LNCaP clone FGC (cell line): Measurements from ENCODE around the gene SLC8B1.

ENCODE experiments used
- DNase-seq: peaks from one replicate; pipeline ENCODE4 v3.0.0-alpha.2; 2011; ENCODE audit warnings: low read depth
- H3K4me3 ChIP-seq: 2 replicates; pipeline ENCODE4 v1.5.1; 2011; ENCODE audit warnings: mild to moderate bottlenecking, low read depth, low read length, control low read depth
- CTCF ChIP-seq: IDR thresholded peaks from 2 replicates; pipeline ENCODE4 v1.5.1; 2012; ENCODE audit warnings: mild to moderate bottlenecking; ENCODE audit not compliant: control insufficient read depth, insufficient read depth; ENCODE audit errors: extremely low read depth

Gene SLC8B1

GRCh38 chr12:113334786-113335539 is at the start of gene SLC8B1:
TSS of gene SLC8B1 (minus strand) at chr12:113335109. CDS start at chr12:113332878, 2,231 bp downstream.
- no peak for TF ChIP-seq CTCF
- no peak for DNase-seq
- peak within 1 kb of the TSS; percentile 69 for H3K4me3 ChIP-seq

DNA sequence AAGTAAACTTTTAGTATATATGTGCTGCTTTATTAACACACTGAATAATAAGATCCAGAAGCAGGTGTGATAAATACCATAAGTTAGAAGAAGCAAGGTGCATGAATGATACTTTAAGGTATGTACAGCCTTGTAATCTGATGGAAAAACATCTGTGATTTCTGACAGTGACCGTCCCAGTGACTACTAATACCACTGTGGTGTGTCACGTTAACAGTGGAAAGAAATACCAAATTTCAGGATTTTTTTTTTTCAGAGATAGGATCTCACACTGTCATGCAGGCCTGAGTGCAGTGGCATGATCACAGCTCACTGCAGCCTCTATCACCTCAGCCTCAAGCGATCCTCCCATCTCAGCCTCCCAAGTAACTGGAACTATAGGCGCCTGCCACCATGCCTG is 47.3 kb upstream of the SLC8B1 start:
- no peak for DNase-seq
- H3K4me3 ChIP-seq: no peak overlapping the region
- TF ChIP-seq CTCF: no peak

DNA sequence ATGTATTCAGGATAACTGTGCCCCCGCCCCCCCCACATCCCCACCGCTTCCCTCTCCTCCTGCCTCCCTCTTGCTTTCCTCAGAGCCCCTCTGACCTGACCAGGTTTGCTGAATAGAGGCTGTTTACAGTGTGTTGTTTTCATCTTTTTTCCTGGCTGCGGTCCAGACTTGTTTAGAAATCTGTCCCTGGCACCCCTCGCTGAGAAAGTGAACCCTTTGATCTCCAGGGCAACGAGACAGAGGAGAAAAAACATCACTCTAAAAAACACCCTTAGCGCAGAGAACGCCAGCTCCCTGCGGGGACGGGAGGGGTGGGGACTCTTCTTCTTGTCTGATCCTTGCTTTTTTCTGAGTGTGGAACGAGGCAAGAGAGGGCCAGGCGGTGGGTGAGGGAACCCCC is 46.3 kb upstream of the SLC8B1 start:
- TF ChIP-seq CTCF: no peak
- no peak for DNase-seq
- no peak overlapping the region for H3K4me3 ChIP-seq

DNA sequence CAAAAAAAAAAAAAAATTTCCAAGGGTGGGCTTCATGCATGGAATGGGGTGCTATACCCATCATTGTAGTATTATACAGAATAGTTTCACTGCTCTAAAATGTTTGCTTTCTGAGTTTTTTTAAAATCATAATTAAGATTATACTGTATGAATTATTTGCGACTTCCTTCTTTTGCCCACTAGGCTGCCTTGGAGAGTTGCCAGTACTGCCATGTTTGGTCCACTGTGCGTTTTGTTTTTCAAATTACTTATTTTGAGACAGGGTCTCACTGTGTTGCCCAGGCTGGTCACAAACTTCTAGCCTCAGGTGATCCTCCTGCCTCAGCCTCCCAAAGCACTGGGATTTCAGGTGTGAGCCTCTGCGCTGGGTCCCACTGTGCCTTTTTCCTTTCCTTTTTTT is 43.4 kb upstream of the SLC8B1 start:
- TF ChIP-seq CTCF: no peak
- H3K4me3 ChIP-seq: no peak overlapping the region
- no peak for DNase-seq

- no peak for TF ChIP-seq CTCF
- no peak for DNase-seq
- H3K4me3 ChIP-seq: no peak overlapping the region
Observed at GRCh38 chr12:113374823-113375428, 40.0 kb upstream of the SLC8B1 start.

DNA sequence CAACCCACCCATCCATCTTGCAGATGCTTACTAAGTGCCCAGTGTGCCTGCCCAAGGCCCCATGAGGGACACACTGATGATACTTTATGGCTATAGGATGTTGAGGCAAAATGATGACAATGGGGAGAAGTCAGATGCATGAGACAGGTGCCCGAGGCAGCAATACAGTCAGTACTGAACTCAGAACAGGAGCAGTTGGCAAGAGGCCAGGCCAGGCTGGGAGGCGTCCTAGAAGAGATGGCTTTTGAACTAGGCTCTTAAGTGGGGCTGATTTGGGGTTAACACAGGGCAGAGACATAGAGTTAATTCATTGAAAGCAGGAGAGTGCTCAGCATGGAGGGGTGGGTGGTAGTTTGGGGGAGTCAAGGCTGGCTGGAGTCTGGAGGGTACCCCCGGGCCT is 39.1 kb upstream of the SLC8B1 start:
- no peak for TF ChIP-seq CTCF
- DNase-seq: no peak
- H3K4me3 ChIP-seq: no peak overlapping the region
